Neutrophil (primary cell): ENCODE results near the gene ITGAL.
"Not testable (repeated sequence)": the region's sequence is repeated elsewhere in the genome, so short reads cannot be mapped to it uniquely, and the experiment has no call there.

Source experiments
- H3K27ac ChIP-seq: fragments of 200-600 bp; sonication (generic); 2 replicates; pipeline ENCODE4 v1.5.1; 2016; ENCODE audit warnings: mild to moderate bottlenecking, moderate library complexity
- H3K27me3 ChIP-seq: fragments of 200-600 bp; sonication (generic); 2 replicates; pipeline ENCODE4 v1.6.0; 2016; ENCODE audit warnings: mild to moderate bottlenecking
- H3K36me3 ChIP-seq: fragments of 200-600 bp; sonication (generic); 2 replicates; pipeline ENCODE4 v1.5.1; 2017
- H3K4me1 ChIP-seq, 2 experiments: fragments of 200-600 bp in 1 of 2; sonication (generic) in 1 of 2; 1 replicate in 1 of 2; 2 replicates in 1 of 2; pipeline versions ENCODE4 v1.5.1 to v1.6.1; 2013 to 2016; ENCODE audit warnings: low read depth in 1 of 2, low read length in 1 of 2, mild to moderate bottlenecking in 1 of 2, moderate library complexity in 1 of 2; ENCODE audit not compliant: control insufficient read depth in 1 of 2, insufficient read depth in 1 of 2
- H3K4me3 ChIP-seq, 2 experiments: fragments of 200-600 bp in 1 of 2; sonication (generic) in 1 of 2; 1 replicate in 1 of 2; 2 replicates in 1 of 2; pipeline ENCODE4 v1.5.1; 2013 to 2016; ENCODE audit warnings: low read depth in 1 of 2, low read length in 1 of 2, mild to moderate bottlenecking in 1 of 2, moderate library complexity in 1 of 2
- H3K9me3 ChIP-seq: fragments of 200-600 bp; sonication (generic); 2 replicates; pipeline ENCODE4 v1.5.1; 2016
- CTCF ChIP-seq: fragments of 200-600 bp; sonication (generic); IDR thresholded peaks from 2 replicates; pipeline ENCODE4 v1.5.1; 2016; ENCODE audit warnings: antibody characterized with exemption

ITGAL gene

GRCh38 chr16:30535777-30536190, 63.2 kb downstream of the ITGAL start:
- Histone ChIP-seq H3K9me3 (no peaks in the 10 kb centered on the region), H3K27ac (peak overlapping the region; percentile 89), H3K27me3 (no peaks in the 10 kb centered on the region), H3K4me3 (peak overlapping the region; percentile 84 to 94), H3K36me3 (peaks cover 11% of the 10 kb centered on the region), H3K4me1 (peaks cover 27 to 28% of the 10 kb centered on the region in 2 experiments)
- TF ChIP-seq CTCF: no peak

- peaks cover 11% of the 10 kb centered on the region for H3K36me3 ChIP-seq
- not testable (repeated sequence) for H3K27ac ChIP-seq, H3K9me3 ChIP-seq, H3K4me3 ChIP-seq, H3K27me3 ChIP-seq
- H3K4me1 ChIP-seq: peaks cover 27 to 28% of the 10 kb centered on the region in 2 experiments
Observed at GRCh38 chr16:30536391-30537024, 64.0 kb downstream of the ITGAL start.

- TF ChIP-seq CTCF: no peak
- no peaks in the 10 kb centered on the region for H3K36me3 ChIP-seq
Observed at GRCh38 chr16:30539000-30539964, 66.7 kb downstream of the ITGAL start.

GRCh38 chr16:30539986-30540526, 67.5 kb downstream of the ITGAL start:
- not testable (repeated sequence) for H3K27me3 ChIP-seq, H3K27ac ChIP-seq

More at GRCh38 chr16:30539000-30539964, 66.7 kb downstream of the ITGAL start:
- Histone ChIP-seq H3K4me1 (peaks cover 14 to 15% of the 10 kb centered on the region in 2 experiments), H3K27me3 (no peaks in the 10 kb centered on the region), H3K27ac (no peak overlapping the region), H3K9me3 (no peaks in the 10 kb centered on the region), H3K4me3 (no peak overlapping the region)

GRCh38 chr16:30540916-30541464, 68.4 kb downstream of the ITGAL start:
- H3K27ac ChIP-seq, H3K36me3 ChIP-seq, H3K4me3 ChIP-seq, H3K27me3 ChIP-seq, H3K9me3 ChIP-seq, H3K4me1 ChIP-seq: not testable (repeated sequence)

More at GRCh38 chr16:30539986-30540526, 67.5 kb downstream of the ITGAL start:
- H3K4me1 ChIP-seq: peaks cover 11 to 12% of the 10 kb centered on the region in 2 experiments
- H3K36me3 ChIP-seq, H3K4me3 ChIP-seq, H3K9me3 ChIP-seq: not testable (repeated sequence)

- Histone ChIP-seq H3K27me3 (no peaks in the 10 kb centered on the region), H3K9me3 (no peaks in the 10 kb centered on the region), H3K4me3 (no peak overlapping the region), H3K36me3 (no peaks in the 10 kb centered on the region), H3K4me1 (peaks cover 3 to 5% of the 10 kb centered on the region in 2 experiments), H3K27ac (no peak overlapping the region)
- TF ChIP-seq CTCF: no peak
Observed at GRCh38 chr16:30541502-30542329, 69.2 kb downstream of the ITGAL start.
